Vagina (tissue), 2 donors: ENCODE measurements around the gene FSTL5. TPM values are rescaled to one million over a fixed set of nuclear protein-coding genes. Genes with fewer than 3 reads are reported as not detected.

Experiments used
- DNase-seq, 2 donors: peaks; one replicate each; pipeline ENCODE4 v3.0.0-alpha.2; 2017; ENCODE audit errors: extremely low spot score in 2 of 2
- H3K27ac ChIP-seq: fragments of 200-600 bp; sonication (generic); one replicate; pipeline ENCODE4 v1.5.1; 2019
- H3K27me3 ChIP-seq: fragments of 200-600 bp; sonication (generic); one replicate; pipeline ENCODE4 v1.5.1; 2019
- H3K36me3 ChIP-seq, 2 donors: fragments of 200-600 bp; sonication (generic); one replicate each; pipeline ENCODE4 v1.5.1; 2017 to 2019
- H3K4me1 ChIP-seq: fragments of 200-600 bp; sonication (generic); one replicate; pipeline ENCODE4 v1.5.1; 2019
- H3K4me3 ChIP-seq, 2 donors: fragments of 200-600 bp; sonication (generic); 1 replicate in 1 of 2; 2 replicates in 1 of 2; pipeline ENCODE4 v1.5.1; 2016 to 2019
- H3K9me3 ChIP-seq: fragments of 200-600 bp; sonication (generic); one replicate; pipeline ENCODE4 v1.5.1; 2019
- CTCF ChIP-seq, 3 experiments: fragments of 450-650 bp in 2 of 3; fragments of 200-600 bp in 1 of 3; sonication (generic) in 1 of 3; IDR thresholded peaks; one replicate each; pipeline ENCODE4 v1.5.1; 2017 to 2019; ENCODE audit warnings: antibody characterized with exemption in 3 of 3, mild to moderate bottlenecking in 2 of 3, moderate library complexity in 2 of 3
- POLR2A ChIP-seq, 2 donors: fragments of 450-650 bp; IDR thresholded peaks; one replicate each; pipeline ENCODE4 v1.6.1; 2017; ENCODE audit warnings: antibody characterized with exemption in 2 of 2, mild to moderate bottlenecking in 2 of 2, moderate library complexity in 2 of 2
- POLR2AphosphoS5 ChIP-seq, 2 donors: sonication (generic); formaldehyde crosslinking; IDR thresholded peaks; one replicate each; pipeline ENCODE4 v1.9.0; 2017; ENCODE audit warnings: antibody characterized with exemption in 2 of 2, mild to moderate bottlenecking in 2 of 2, low read depth in 1 of 2; ENCODE audit not compliant: insufficient read depth in 1 of 2
- intact Hi-C: fragments of 100-400 bp; cut with DNase I; formaldehyde crosslinking; loops from one replicate; pipeline ENCODE4 v1.15.1; 2023
- total RNA-seq: library from RNA; depleted of rRNA; stranded (reverse); fragments of >200 nt; gene quantifications from one replicate; pipeline ENCODE4 v1.2.3, GENCODE V29; 2016

Gene FSTL5
- total RNA-seq, 1 donor from 2014 or later = 0.74 TPM

DNA sequence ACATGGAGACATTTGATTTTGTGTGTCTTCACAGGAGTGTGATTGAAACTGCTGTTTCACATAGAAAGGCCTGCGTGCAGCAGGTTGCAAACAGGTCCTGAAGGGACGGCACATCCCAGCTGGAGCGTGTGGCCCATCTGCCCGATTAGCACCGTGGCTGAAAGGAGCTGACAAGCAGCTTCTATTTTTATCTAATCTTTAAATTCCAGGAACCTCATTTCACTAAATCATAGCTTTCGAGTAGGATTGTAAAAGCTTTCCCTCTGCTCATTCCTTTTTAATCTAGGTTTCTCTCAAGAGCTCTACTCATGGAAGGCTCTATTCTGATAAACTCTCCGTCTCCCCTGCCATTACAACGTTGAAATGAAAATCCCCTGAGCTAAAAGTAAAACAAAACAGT, 106.8 kb downstream of the FSTL5 start:
- Histone ChIP-seq H3K4me1 (no peaks in the 10 kb centered on the region), H3K27ac (no peak overlapping the region), H3K4me3 (no peak overlapping the region), H3K9me3 (no peaks in the 10 kb centered on the region), H3K36me3 (no peaks in the 10 kb centered on the region), H3K27me3 (no peaks in the 10 kb centered on the region)
- TF ChIP-seq CTCF (IDR thresholded peaks at IDR 0.05) = no peak
- TF ChIP-seq POLR2AphosphoS5 (IDR thresholded peaks at IDR 0.05; ENCODE audit: insufficient read depth in 1 of 2, low read depth in 1 of 2) = no peak
- no peak for TF ChIP-seq POLR2A (IDR thresholded peaks at IDR 0.05)
- intact Hi-C loops = no loop called here
- DNase-seq = no peak

DNA sequence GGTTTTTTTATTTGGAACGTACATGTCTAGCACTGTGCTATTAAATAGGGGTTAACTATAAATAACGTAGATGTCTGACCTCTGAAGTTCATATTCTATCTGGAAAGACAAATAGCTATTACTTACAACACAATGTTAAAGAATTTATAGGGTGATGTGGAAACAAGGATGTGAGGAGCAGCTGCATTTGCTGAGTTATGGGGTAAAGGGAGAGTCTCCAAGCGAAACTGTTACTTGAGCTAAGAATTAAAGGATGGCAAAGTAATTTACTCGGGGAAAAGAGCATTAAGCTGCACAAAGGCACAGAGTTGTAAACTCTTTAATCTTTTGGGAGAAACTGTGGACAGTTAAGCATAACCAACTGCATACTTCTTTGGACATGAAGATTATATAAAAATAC, 117.7 kb downstream of the FSTL5 start:
- H3K4me1 ChIP-seq = no peaks in the 10 kb centered on the region
- H3K4me3 ChIP-seq = no peak overlapping the region
- no peaks in the 10 kb centered on the region for H3K27me3 ChIP-seq
- H3K27ac ChIP-seq = no peak overlapping the region
- intact Hi-C loops = no loop called here
- no peaks in the 10 kb centered on the region for H3K9me3 ChIP-seq
- no peaks in the 10 kb centered on the region for H3K36me3 ChIP-seq
- TF ChIP-seq POLR2AphosphoS5 (IDR thresholded peaks at IDR 0.05; ENCODE audit: insufficient read depth in 1 of 2, low read depth in 1 of 2) = no peak
- TF ChIP-seq CTCF (IDR thresholded peaks at IDR 0.05) = no peak
- no peak for TF ChIP-seq POLR2A (IDR thresholded peaks at IDR 0.05)
- DNase-seq = no peak

GRCh38 chr4:162038112-162038511, 125.7 kb downstream of the FSTL5 start:
- H3K4me3 ChIP-seq = no peak overlapping the region
- intact Hi-C loops = no loop called here
- TF ChIP-seq POLR2AphosphoS5 (IDR thresholded peaks at IDR 0.05; ENCODE audit: insufficient read depth in 1 of 2, low read depth in 1 of 2) (no peak), CTCF (IDR thresholded peaks at IDR 0.05) (no peak), POLR2A (IDR thresholded peaks at IDR 0.05) (no peak)
- no peaks in the 10 kb centered on the region for H3K9me3 ChIP-seq
- no peak overlapping the region for H3K27ac ChIP-seq
- no peak for DNase-seq
- no peaks in the 10 kb centered on the region for H3K27me3 ChIP-seq
- H3K36me3 ChIP-seq = no peaks in the 10 kb centered on the region
- H3K4me1 ChIP-seq = no peaks in the 10 kb centered on the region

GRCh38 chr4:162017863-162018262, 145.9 kb downstream of the FSTL5 start:
- intact Hi-C loops = no loop called here
- H3K27me3 ChIP-seq = no peaks in the 10 kb centered on the region
- H3K4me3 ChIP-seq = no peak overlapping the region
- H3K9me3 ChIP-seq = no peaks in the 10 kb centered on the region
- no peak overlapping the region for H3K27ac ChIP-seq
- no peaks in the 10 kb centered on the region for H3K36me3 ChIP-seq
- no peak for DNase-seq
- H3K4me1 ChIP-seq = no peaks in the 10 kb centered on the region
- TF ChIP-seq CTCF (IDR thresholded peaks at IDR 0.05) = no peak

- no peak for DNase-seq
- Histone ChIP-seq H3K27me3 (no peaks in the 10 kb centered on the region), H3K4me1 (no peaks in the 10 kb centered on the region), H3K9me3 (no peaks in the 10 kb centered on the region), H3K4me3 (no peak overlapping the region), H3K27ac (no peak overlapping the region), H3K36me3 (no peaks in the 10 kb centered on the region)
- intact Hi-C loops = no loop called here
- TF ChIP-seq POLR2AphosphoS5 (IDR thresholded peaks at IDR 0.05; ENCODE audit: insufficient read depth in 1 of 2, low read depth in 1 of 2) = no peak
- TF ChIP-seq CTCF (IDR thresholded peaks at IDR 0.05) = no peak
- TF ChIP-seq POLR2A (IDR thresholded peaks at IDR 0.05) = no peak
Observed at GRCh38 chr4:162016991-162017390, 146.8 kb downstream of the FSTL5 start.
